Vagina (tissue), 2 donors: Measurements from ENCODE around the gene CYP26B1. TPM values are rescaled to one million over a fixed set of nuclear protein-coding genes. Genes with fewer than 3 reads are reported as not detected.

Experiments
- DNase-seq, 2 donors: peaks; one replicate each; pipeline ENCODE4 v3.0.0-alpha.2; 2017; ENCODE audit errors: extremely low spot score in 2 of 2
- H3K27ac ChIP-seq: fragments of 200-600 bp; sonication (generic); one replicate; pipeline ENCODE4 v1.5.1; 2019
- H3K27me3 ChIP-seq: fragments of 200-600 bp; sonication (generic); one replicate; pipeline ENCODE4 v1.5.1; 2019
- H3K36me3 ChIP-seq, 2 donors: fragments of 200-600 bp; sonication (generic); one replicate each; pipeline ENCODE4 v1.5.1; 2017 to 2019
- H3K4me1 ChIP-seq: fragments of 200-600 bp; sonication (generic); one replicate; pipeline ENCODE4 v1.5.1; 2019
- H3K4me3 ChIP-seq, 2 donors: fragments of 200-600 bp; sonication (generic); 1 replicate in 1 of 2; 2 replicates in 1 of 2; pipeline ENCODE4 v1.5.1; 2016 to 2019
- H3K9me3 ChIP-seq: fragments of 200-600 bp; sonication (generic); one replicate; pipeline ENCODE4 v1.5.1; 2019
- POLR2A ChIP-seq, 2 donors: fragments of 450-650 bp; IDR thresholded peaks; one replicate each; pipeline ENCODE4 v1.6.1; 2017; ENCODE audit warnings: antibody characterized with exemption in 2 of 2, mild to moderate bottlenecking in 2 of 2, moderate library complexity in 2 of 2
- POLR2AphosphoS5 ChIP-seq, 2 donors: sonication (generic); formaldehyde crosslinking; IDR thresholded peaks; one replicate each; pipeline ENCODE4 v1.9.0; 2017; ENCODE audit warnings: antibody characterized with exemption in 2 of 2, mild to moderate bottlenecking in 2 of 2, low read depth in 1 of 2; ENCODE audit not compliant: insufficient read depth in 1 of 2
- intact Hi-C: fragments of 100-400 bp; cut with DNase I; formaldehyde crosslinking; loops from one replicate; pipeline ENCODE4 v1.15.1; 2023
- total RNA-seq: library from RNA; depleted of rRNA; stranded (reverse); fragments of >200 nt; gene quantifications from one replicate; pipeline ENCODE4 v1.2.3, GENCODE V29; 2016
- TF ChIP-seq, protein P1 (sequence below), 3 experiments: fragments of 450-650 bp in 2 of 3; fragments of 200-600 bp in 1 of 3; sonication (generic) in 1 of 3; IDR thresholded peaks; one replicate each; pipeline ENCODE4 v1.5.1; 2017 to 2019; ENCODE audit warnings: antibody characterized with exemption in 3 of 3, mild to moderate bottlenecking in 2 of 3, moderate library complexity in 2 of 3

Gene CYP26B1
- total RNA-seq, 1 donor from 2014 or later, result 6.9 TPM

DNA sequence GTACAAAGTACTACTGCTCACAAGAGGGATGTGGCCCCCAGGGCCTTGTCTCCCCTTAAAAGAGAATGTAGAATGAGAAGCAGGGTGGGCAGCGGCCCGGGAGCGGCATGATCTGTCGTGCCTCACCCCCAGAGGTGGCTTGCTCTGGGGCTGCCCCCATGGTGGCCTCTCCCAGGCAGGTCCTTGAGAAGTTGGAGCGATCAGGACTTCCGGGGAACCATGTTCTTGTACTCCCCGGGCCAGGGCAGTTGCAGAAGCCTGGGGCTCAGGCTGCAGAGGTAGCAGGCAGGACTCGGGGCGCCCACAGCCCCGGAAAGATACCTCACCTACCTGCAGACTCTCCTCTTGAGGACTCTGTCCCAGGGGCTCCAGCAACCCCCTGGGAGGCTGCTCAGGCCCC, 62.6 kb downstream of the CYP26B1 start:
- no peaks in the 10 kb centered on the region for H3K27me3 ChIP-seq
- DNase-seq, result peak in 1 of 2 donors; percentile 82
- TF ChIP-seq, protein P1, sequence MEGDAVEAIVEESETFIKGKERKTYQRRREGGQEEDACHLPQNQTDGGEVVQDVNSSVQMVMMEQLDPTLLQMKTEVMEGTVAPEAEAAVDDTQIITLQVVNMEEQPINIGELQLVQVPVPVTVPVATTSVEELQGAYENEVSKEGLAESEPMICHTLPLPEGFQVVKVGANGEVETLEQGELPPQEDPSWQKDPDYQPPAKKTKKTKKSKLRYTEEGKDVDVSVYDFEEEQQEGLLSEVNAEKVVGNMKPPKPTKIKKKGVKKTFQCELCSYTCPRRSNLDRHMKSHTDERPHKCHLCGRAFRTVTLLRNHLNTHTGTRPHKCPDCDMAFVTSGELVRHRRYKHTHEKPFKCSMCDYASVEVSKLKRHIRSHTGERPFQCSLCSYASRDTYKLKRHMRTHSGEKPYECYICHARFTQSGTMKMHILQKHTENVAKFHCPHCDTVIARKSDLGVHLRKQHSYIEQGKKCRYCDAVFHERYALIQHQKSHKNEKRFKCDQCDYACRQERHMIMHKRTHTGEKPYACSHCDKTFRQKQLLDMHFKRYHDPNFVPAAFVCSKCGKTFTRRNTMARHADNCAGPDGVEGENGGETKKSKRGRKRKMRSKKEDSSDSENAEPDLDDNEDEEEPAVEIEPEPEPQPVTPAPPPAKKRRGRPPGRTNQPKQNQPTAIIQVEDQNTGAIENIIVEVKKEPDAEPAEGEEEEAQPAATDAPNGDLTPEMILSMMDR (IDR thresholded peaks at IDR 0.05), result no peak
- TF ChIP-seq POLR2A (IDR thresholded peaks at IDR 0.05) (no peak), POLR2AphosphoS5 (IDR thresholded peaks at IDR 0.05; ENCODE audit: insufficient read depth in 1 of 2, low read depth in 1 of 2) (no peak)
- no peaks in the 10 kb centered on the region for H3K36me3 ChIP-seq
- H3K4me1 ChIP-seq, result no peaks in the 10 kb centered on the region
- intact Hi-C loops, result no loop called here
- H3K4me3 ChIP-seq, result no peak overlapping the region
- H3K9me3 ChIP-seq, result no peaks in the 10 kb centered on the region
- H3K27ac ChIP-seq, result no peak overlapping the region

DNA sequence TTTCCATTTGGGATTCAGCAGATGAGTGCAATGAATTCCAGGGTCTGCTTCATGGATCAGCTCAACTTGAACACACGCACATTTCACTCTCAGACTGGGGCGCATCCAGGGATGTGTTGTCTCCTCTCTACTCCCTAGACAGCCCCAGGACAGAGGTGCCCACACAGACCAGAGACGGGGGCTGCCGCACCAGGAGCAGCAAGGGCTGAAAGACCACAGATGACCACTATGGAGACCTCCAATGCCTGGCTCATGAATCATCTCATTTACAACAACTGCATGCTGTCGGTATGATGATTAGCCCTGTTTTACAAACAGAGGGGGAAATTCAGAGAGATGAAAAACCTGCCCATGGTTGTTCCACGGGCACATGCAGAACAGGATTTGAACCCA, 63.1 kb downstream of the CYP26B1 start:
- peak in 1 of 2 donors; percentile 61 for DNase-seq
- H3K4me1 ChIP-seq, result no peaks in the 10 kb centered on the region
- TF ChIP-seq POLR2AphosphoS5 (IDR thresholded peaks at IDR 0.05; ENCODE audit: insufficient read depth in 1 of 2, low read depth in 1 of 2) (no peak), POLR2A (IDR thresholded peaks at IDR 0.05) (no peak)
- TF ChIP-seq, protein P1 (IDR thresholded peaks at IDR 0.05), result no peak
- H3K27me3 ChIP-seq, result no peaks in the 10 kb centered on the region
- no peak overlapping the region for H3K4me3 ChIP-seq
- no peaks in the 10 kb centered on the region for H3K9me3 ChIP-seq
- H3K36me3 ChIP-seq, result no peaks in the 10 kb centered on the region
- intact Hi-C loops, result no loop called here
- H3K27ac ChIP-seq, result no peak overlapping the region

DNA sequence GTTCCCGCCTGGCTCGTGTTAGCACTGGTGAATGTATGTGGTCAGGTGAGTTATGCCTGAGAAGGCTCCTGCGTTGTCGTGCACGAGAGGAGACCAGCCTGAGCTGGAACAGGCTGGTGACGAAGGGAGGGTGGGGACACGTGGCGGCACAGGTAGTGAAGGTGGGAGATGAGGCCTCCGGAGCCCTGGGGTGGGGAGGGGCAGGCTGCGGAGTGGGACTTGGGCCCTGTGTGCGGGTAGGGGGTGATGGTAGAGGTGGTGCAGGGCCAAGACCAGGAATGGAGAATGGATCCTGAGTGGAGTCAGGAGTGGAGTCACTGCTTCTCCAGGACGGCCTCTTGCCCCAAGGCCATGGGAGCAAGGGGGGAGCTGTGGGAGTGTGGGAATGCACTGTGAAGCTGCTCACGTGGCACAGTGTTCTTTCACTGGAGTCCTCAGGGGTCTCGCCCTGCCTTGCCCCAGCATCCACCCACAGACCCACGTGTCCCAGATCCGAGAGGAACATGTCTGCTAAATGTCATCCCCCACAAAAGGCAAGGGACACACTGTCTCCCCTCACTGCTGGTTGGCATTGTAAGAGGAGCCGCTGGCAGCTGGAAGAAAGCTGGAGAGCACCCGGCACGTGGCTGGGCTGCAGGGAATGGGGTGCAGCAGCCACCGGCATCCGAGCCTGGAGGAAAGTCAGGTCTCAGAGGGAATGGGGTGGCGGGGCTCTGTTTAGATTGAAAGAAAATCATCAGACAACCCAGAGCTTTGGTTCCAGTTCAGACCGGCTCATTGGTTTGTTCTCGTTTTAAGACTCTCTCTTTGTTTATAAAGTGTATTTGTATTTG, 63.7 kb downstream of the CYP26B1 start:
- TF ChIP-seq, protein P1 (IDR thresholded peaks at IDR 0.05), result no peak
- no peak for TF ChIP-seq POLR2AphosphoS5 (IDR thresholded peaks at IDR 0.05; ENCODE audit: insufficient read depth in 1 of 2, low read depth in 1 of 2)
- no peak for TF ChIP-seq POLR2A (IDR thresholded peaks at IDR 0.05)
- Histone ChIP-seq H3K27me3 (no peaks in the 10 kb centered on the region), H3K27ac (no peak overlapping the region), H3K4me3 (no peak overlapping the region), H3K36me3 (no peaks in the 10 kb centered on the region), H3K4me1 (no peaks in the 10 kb centered on the region), H3K9me3 (no peaks in the 10 kb centered on the region)
- intact Hi-C loops, result no loop called here
- peak in 1 of 2 donors; percentile 94 for DNase-seq

DNA sequence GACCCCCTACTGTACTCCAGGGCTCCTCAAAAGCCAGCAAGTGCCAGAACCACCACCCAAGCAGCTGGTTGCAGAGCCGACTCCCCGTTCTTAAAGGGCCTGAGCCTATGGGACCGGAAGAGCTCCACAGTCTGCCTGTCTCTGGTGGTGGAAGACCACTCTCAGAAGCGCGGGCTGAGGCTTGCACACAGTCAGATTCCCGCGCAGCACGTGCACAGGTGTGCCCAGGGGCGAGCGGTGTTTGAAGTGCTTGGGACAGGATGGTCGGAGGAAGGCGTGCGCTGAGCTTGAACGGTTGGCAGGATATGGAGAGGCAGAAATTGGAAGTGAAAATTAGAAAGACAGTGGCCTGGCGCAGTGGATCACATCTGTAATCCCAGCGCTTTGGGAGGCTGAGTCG, 64.8 kb downstream of the CYP26B1 start:
- intact Hi-C loops, result no loop called here
- no peaks in the 10 kb centered on the region for H3K27me3 ChIP-seq
- no peak overlapping the region for H3K27ac ChIP-seq
- DNase-seq, result peak in 1 of 2 donors; percentile 58
- no peaks in the 10 kb centered on the region for H3K4me1 ChIP-seq
- H3K4me3 ChIP-seq, result no peak overlapping the region
- TF ChIP-seq POLR2A (IDR thresholded peaks at IDR 0.05) (no peak), POLR2AphosphoS5 (IDR thresholded peaks at IDR 0.05; ENCODE audit: insufficient read depth in 1 of 2, low read depth in 1 of 2) (no peak)
- TF ChIP-seq, protein P1 (IDR thresholded peaks at IDR 0.05), result no peak
- no peaks in the 10 kb centered on the region for H3K36me3 ChIP-seq
- H3K9me3 ChIP-seq, result no peaks in the 10 kb centered on the region

DNA sequence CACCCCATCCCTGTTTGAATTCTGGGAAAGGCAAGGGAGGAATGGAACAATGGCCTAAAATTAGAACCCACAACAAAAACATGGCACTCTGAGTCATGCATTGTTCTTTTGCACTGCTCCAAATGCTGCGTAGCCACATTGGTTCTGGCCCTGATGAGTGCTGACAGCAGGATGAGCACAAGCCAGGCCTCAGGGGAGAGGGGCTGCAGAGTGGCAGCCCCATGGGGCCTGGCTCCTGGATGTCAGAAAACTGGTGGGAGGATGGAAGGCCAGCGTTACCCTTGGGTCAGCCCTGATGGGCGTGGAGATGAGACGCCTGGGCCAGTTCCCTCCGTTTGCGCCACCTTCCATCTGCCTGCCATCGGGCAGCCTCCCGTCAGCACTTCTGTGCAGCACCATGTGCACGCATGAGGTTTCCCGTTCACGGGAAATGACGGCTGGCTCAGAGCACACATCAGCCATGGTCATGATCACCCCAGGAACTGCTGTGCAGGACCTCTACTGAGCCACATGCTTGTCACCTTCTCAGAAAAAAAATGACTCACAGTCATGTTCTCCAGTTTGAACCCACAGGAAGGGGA, 65.6 kb downstream of the CYP26B1 start:
- Histone ChIP-seq H3K4me1 (no peaks in the 10 kb centered on the region), H3K4me3 (no peak overlapping the region), H3K36me3 (no peaks in the 10 kb centered on the region), H3K27me3 (no peaks in the 10 kb centered on the region), H3K9me3 (no peaks in the 10 kb centered on the region), H3K27ac (no peak overlapping the region)
- peak in 1 of 2 donors; percentile 77 for DNase-seq
- intact Hi-C loops, result no loop called here
- TF ChIP-seq, protein P1 (IDR thresholded peaks at IDR 0.05), result no peak
- TF ChIP-seq POLR2A (IDR thresholded peaks at IDR 0.05) (no peak), POLR2AphosphoS5 (IDR thresholded peaks at IDR 0.05; ENCODE audit: insufficient read depth in 1 of 2, low read depth in 1 of 2) (no peak)
